ENCODE measurements around the gene NOL6.
A peak's percentile ranks its signal among the peaks of the same experiment; 100 is the strongest.
"Not testable (repeated sequence)": the region's sequence is repeated elsewhere in the genome, so short reads cannot be mapped to it uniquely, and the experiment has no call there.

Gene NOL6

GRCh38 chr9:33437205-33437604 lies 36.5 kb downstream of the NOL6 start:
- no peaks in the 10 kb centered on the region for H3K36me3 Mint-ChIP-seq (ENCODE audit: low read depth)
- H3K27ac Mint-ChIP-seq = no peak overlapping the region
- no peaks in the 10 kb centered on the region for H3K9me3 Mint-ChIP-seq
- H3K4me3 Mint-ChIP-seq = no peak overlapping the region
- no peaks in the 10 kb centered on the region for H3K27me3 Mint-ChIP-seq
- no peaks in the 10 kb centered on the region for H3K4me1 Mint-ChIP-seq (ENCODE audit: low read depth)

- Mint-ChIP-seq H3K4me3 (no peak overlapping the region), H3K4me1 (ENCODE audit: low read depth) (peaks cover 2% of the 10 kb centered on the region), H3K27ac (no peak overlapping the region), H3K27me3 (no peaks in the 10 kb centered on the region), H3K9me3 (no peaks in the 10 kb centered on the region), H3K36me3 (ENCODE audit: low read depth) (no peaks in the 10 kb centered on the region)
Measured at GRCh38 chr9:33436445-33436844, 37.3 kb downstream of the NOL6 start.

GRCh38 chr9:33435821-33436277 lies 37.9 kb downstream of the NOL6 start:
- Mint-ChIP-seq H3K27ac (no peak overlapping the region), H3K9me3 (no peaks in the 10 kb centered on the region), H3K27me3 (no peaks in the 10 kb centered on the region), H3K4me3 (no peak overlapping the region), H3K36me3 (ENCODE audit: low read depth) (no peaks in the 10 kb centered on the region), H3K4me1 (ENCODE audit: low read depth) (peaks cover 5% of the 10 kb centered on the region)

- H3K9me3 Mint-ChIP-seq = no peaks in the 10 kb centered on the region
- no peaks in the 10 kb centered on the region for H3K27me3 Mint-ChIP-seq
- no peak overlapping the region for H3K4me3 Mint-ChIP-seq
- H3K4me1 Mint-ChIP-seq (ENCODE audit: low read depth) = peaks cover 5% of the 10 kb centered on the region
- H3K27ac Mint-ChIP-seq = no peak overlapping the region
- H3K36me3 Mint-ChIP-seq (ENCODE audit: low read depth) = no peaks in the 10 kb centered on the region
Measured at GRCh38 chr9:33434317-33435105, 39.2 kb downstream of the NOL6 start.

GRCh38 chr9:33433871-33434270 lies 39.9 kb downstream of the NOL6 start:
- no peak overlapping the region for H3K4me3 Mint-ChIP-seq
- peaks cover 5% of the 10 kb centered on the region for H3K4me1 Mint-ChIP-seq (ENCODE audit: low read depth)
- H3K27me3 Mint-ChIP-seq = no peaks in the 10 kb centered on the region
- H3K9me3 Mint-ChIP-seq = no peaks in the 10 kb centered on the region
- H3K36me3 Mint-ChIP-seq (ENCODE audit: low read depth) = no peaks in the 10 kb centered on the region
- no peak overlapping the region for H3K27ac Mint-ChIP-seq

GRCh38 chr9:33431420-33431819 lies 42.3 kb downstream of the NOL6 start:
- no peak overlapping the region for H3K4me3 Mint-ChIP-seq
- H3K27me3 Mint-ChIP-seq = no peaks in the 10 kb centered on the region
- no peaks in the 10 kb centered on the region for H3K36me3 Mint-ChIP-seq (ENCODE audit: low read depth)
- H3K9me3 Mint-ChIP-seq = no peaks in the 10 kb centered on the region
- H3K4me1 Mint-ChIP-seq (ENCODE audit: low read depth) = peaks cover 5% of the 10 kb centered on the region
- no peak overlapping the region for H3K27ac Mint-ChIP-seq

- H3K4me1 Mint-ChIP-seq (ENCODE audit: low read depth) = peaks cover 5% of the 10 kb centered on the region
- H3K4me3 Mint-ChIP-seq = no peak overlapping the region
- H3K27ac Mint-ChIP-seq = no peak overlapping the region
- H3K27me3 Mint-ChIP-seq = no peaks in the 10 kb centered on the region
- no peaks in the 10 kb centered on the region for H3K36me3 Mint-ChIP-seq (ENCODE audit: low read depth)
- H3K9me3 Mint-ChIP-seq = no peaks in the 10 kb centered on the region
Measured at GRCh38 chr9:33430942-33431341, 42.8 kb downstream of the NOL6 start.

GRCh38 chr9:33429256-33429985 lies 44.3 kb downstream of the NOL6 start:
- H3K4me1 Mint-ChIP-seq (ENCODE audit: low read depth) = peaks cover 5% of the 10 kb centered on the region
- no peaks in the 10 kb centered on the region for H3K9me3 Mint-ChIP-seq
- H3K27me3 Mint-ChIP-seq = no peaks in the 10 kb centered on the region
- no peak overlapping the region for H3K27ac Mint-ChIP-seq
- no peaks in the 10 kb centered on the region for H3K36me3 Mint-ChIP-seq (ENCODE audit: low read depth)
- no peak overlapping the region for H3K4me3 Mint-ChIP-seq

- Mint-ChIP-seq H3K4me1 (ENCODE audit: low read depth) (peaks cover 5% of the 10 kb centered on the region), H3K4me3 (no peak overlapping the region), H3K27ac (no peak overlapping the region), H3K9me3 (no peaks in the 10 kb centered on the region), H3K36me3 (ENCODE audit: low read depth) (no peaks in the 10 kb centered on the region), H3K27me3 (no peaks in the 10 kb centered on the region)
Measured at GRCh38 chr9:33426843-33427293, 46.9 kb downstream of the NOL6 start.

GRCh38 chr9:33425128-33425533 lies 48.6 kb downstream of the NOL6 start:
- H3K36me3 Mint-ChIP-seq (ENCODE audit: low read depth) = no peaks in the 10 kb centered on the region
- no peak overlapping the region for H3K4me3 Mint-ChIP-seq
- no peaks in the 10 kb centered on the region for H3K9me3 Mint-ChIP-seq
- H3K27ac Mint-ChIP-seq = no peak overlapping the region
- H3K4me1 Mint-ChIP-seq (ENCODE audit: low read depth) = no peaks in the 10 kb centered on the region
- H3K27me3 Mint-ChIP-seq = no peaks in the 10 kb centered on the region

GRCh38 chr9:33424492-33424891 lies 49.2 kb downstream of the NOL6 start:
- H3K36me3 Mint-ChIP-seq (ENCODE audit: low read depth); H3K4me1 Mint-ChIP-seq (ENCODE audit: low read depth); H3K27me3 Mint-ChIP-seq; H3K9me3 Mint-ChIP-seq; H3K27ac Mint-ChIP-seq; H3K4me3 Mint-ChIP-seq: not testable (repeated sequence)

- not testable (repeated sequence) for H3K27ac Mint-ChIP-seq; H3K4me3 Mint-ChIP-seq; H3K27me3 Mint-ChIP-seq; H3K4me1 Mint-ChIP-seq (ENCODE audit: low read depth); H3K9me3 Mint-ChIP-seq; H3K36me3 Mint-ChIP-seq (ENCODE audit: low read depth)
Measured at GRCh38 chr9:33424043-33424442, 49.7 kb downstream of the NOL6 start.

GRCh38 chr9:33419708-33420303 lies 53.9 kb downstream of the NOL6 start:
- Mint-ChIP-seq H3K36me3 (ENCODE audit: low read depth) (no peaks in the 10 kb centered on the region), H3K27me3 (no peaks in the 10 kb centered on the region)

GRCh38 chr9:33418090-33418489 lies 55.6 kb downstream of the NOL6 start:
- Mint-ChIP-seq H3K4me3 (no peak overlapping the region), H3K27ac (no peak overlapping the region), H3K27me3 (no peaks in the 10 kb centered on the region), H3K9me3 (no peaks in the 10 kb centered on the region), H3K4me1 (ENCODE audit: low read depth) (peaks cover 42% of the 10 kb centered on the region), H3K36me3 (ENCODE audit: low read depth) (no peaks in the 10 kb centered on the region)

More at GRCh38 chr9:33419708-33420303, 53.9 kb downstream of the NOL6 start:
- H3K4me1 Mint-ChIP-seq (ENCODE audit: low read depth) = peaks cover 33% of the 10 kb centered on the region
- no peak overlapping the region for H3K4me3 Mint-ChIP-seq
- H3K27ac Mint-ChIP-seq = no peak overlapping the region
- no peaks in the 10 kb centered on the region for H3K9me3 Mint-ChIP-seq

GRCh38 chr9:33416996-33417395 lies 56.7 kb downstream of the NOL6 start:
- no peaks in the 10 kb centered on the region for H3K36me3 Mint-ChIP-seq (ENCODE audit: low read depth)
- no peaks in the 10 kb centered on the region for H3K27me3 Mint-ChIP-seq
- no peak overlapping the region for H3K4me3 Mint-ChIP-seq
- peak overlapping the region; percentile 15 for H3K27ac Mint-ChIP-seq
- H3K4me1 Mint-ChIP-seq (ENCODE audit: low read depth) = peaks cover 42% of the 10 kb centered on the region
- no peaks in the 10 kb centered on the region for H3K9me3 Mint-ChIP-seq

All from stimulated activated naive CD8-positive, alpha-beta T cell treated with anti-CD3 and anti-CD28 coated beads, Interleukin-15, Interleukin-2, amounts not matched to agents 100 ng/mL and 50 ng/mL, for 24 hours (primary cell).